GM12801 (cell line): ENCODE data around the gene TH.

ENCODE experiments used
- CTCF ChIP-seq: IDR thresholded peaks from one replicate; pipeline ENCODE4 v1.5.1; 2011; ENCODE audit warnings: control low read depth; ENCODE audit not compliant: insufficient read length; ENCODE audit errors: extremely low read depth

TH gene

GRCh38 chr11:2134022-2135010, 37.3 kb downstream of the TH start:
- TF ChIP-seq CTCF, result no peak

DNA sequence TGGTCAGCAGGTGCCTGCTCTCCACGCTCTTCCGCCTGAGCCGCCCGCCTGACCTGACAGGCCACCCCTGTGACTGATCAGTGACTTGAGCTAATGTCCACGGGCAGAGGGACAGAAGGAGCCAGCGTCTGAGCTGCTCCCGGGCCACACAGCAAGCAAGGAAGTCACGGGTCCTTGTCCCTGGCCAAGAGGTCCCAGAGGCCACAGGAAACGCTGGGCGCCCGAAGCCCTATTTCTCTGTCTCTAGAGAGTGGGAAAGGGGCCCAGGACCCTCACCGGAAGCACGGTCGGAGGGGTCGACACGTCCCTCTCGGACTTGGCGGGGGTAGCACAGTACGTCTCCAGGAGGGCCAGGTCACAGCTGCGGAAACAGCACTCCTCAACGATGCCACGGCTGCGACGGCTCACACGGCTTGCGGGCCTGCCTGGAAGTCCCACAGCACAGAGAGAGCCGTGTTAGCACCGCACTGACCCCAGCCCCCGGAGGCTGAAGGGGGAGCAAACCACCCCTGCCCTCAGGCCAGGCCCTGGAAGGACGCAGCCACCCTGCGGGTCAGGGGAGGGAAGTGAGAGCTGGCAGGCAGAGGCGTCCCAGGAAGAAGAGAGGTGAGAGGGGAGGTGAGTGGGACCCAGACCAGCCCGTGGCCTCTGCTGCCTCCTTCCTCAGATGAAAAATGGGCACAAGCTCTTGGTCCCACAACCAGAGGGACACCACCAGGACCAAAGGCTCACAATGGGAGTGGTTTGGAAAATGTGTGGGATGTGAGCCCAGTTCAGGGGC, 38.2 kb downstream of the TH start:
- TF ChIP-seq CTCF, result no peak

GRCh38 chr11:2132874-2133240, 38.8 kb downstream of the TH start:
- TF ChIP-seq CTCF, result no peak

- TF ChIP-seq CTCF, result no peak
Observed at GRCh38 chr11:2132246-2132645, 39.4 kb downstream of the TH start.

DNA sequence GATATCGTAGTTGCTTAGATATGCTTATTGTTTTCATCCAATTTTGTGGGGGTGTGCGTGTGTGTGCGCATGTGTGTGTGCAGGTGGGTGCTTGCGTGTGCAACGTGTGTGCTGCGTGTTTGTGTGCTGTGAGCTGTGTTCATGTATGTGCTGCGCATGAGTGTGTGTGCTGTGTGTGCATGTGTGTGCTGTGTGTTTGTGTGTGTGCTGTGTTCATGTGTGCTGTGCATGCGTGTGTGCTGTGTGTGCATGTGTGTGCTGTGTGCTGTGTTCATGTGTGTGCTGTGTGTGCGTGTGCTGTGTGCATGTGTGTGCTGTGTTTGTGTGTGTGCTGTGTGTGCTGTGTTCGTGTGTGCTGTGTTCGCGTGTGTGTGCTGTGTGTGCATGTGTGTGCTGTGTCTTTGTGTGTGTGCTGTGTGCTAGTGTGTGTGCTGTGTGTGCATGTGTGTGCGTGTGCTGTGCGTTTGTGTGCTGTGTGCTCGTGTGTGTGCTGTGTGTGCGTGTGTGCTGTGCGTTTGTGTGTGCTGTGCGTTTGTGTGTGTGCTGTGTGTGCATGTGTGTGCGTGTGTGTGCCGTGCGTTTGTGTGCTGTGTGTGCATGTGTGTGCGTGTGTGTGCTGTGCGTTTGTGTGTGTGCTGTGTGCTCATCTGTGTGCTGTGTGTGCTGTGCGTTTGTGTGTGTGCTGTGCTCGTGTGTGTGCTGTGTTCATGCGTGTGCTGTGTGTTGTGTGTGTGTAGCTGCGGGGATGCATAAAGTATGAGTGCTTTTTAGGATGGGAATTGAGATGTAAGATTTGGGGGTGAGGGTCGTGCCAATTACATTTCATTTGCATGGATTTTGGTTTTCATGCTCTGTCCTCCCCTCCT, 40.0 kb downstream of the TH start:
- TF ChIP-seq CTCF, result no peak

GRCh38 chr11:2130881-2131352, 40.7 kb downstream of the TH start:
- no peak for TF ChIP-seq CTCF
